GM21737 (cell line): ENCODE measurements around the gene PPP3CA.
"Not testable (repeated sequence)": the region's sequence is repeated elsewhere in the genome, so short reads cannot be mapped to it uniquely, and the experiment has no call there.

Experiments
- ATAC-seq: cut with Tn5 transposase; IDR thresholded peaks from one replicate; pipeline ENCODE4 v1.9.1; 2021; ENCODE audit warnings: mild to moderate bottlenecking, moderate library complexity; ENCODE audit not compliant: unreplicated experiment

The PPP3CA gene

GRCh38 chr4:101148551-101148950 is 198.8 kb downstream of the PPP3CA start:
- no peak for ATAC-seq

- ATAC-seq, result no peak
Measured at GRCh38 chr4:101147283-101147682, 200.0 kb downstream of the PPP3CA start.

- ATAC-seq, result no peak
Measured at GRCh38 chr4:101145021-101145420, 202.3 kb downstream of the PPP3CA start.

GRCh38 chr4:101142259-101142658 is 205.1 kb downstream of the PPP3CA start:
- ATAC-seq, result no peak

- no peak for ATAC-seq
Measured at GRCh38 chr4:101141855-101142254, 205.5 kb downstream of the PPP3CA start.

GRCh38 chr4:101141230-101141629 is 206.1 kb downstream of the PPP3CA start:
- ATAC-seq, result no peak

- ATAC-seq, result no peak
Measured at GRCh38 chr4:101140228-101140627, 207.1 kb downstream of the PPP3CA start.

- ATAC-seq, result no peak
Measured at GRCh38 chr4:101136373-101137370, 210.7 kb downstream of the PPP3CA start.

- peak; percentile 64 for ATAC-seq
Measured at GRCh38 chr4:101135371-101136010, 211.8 kb downstream of the PPP3CA start.

- not testable (repeated sequence) for ATAC-seq
Measured at GRCh38 chr4:101131058-101131457, 216.3 kb downstream of the PPP3CA start.

- ATAC-seq, result not testable (repeated sequence)
Measured at GRCh38 chr4:101128898-101129297, 218.4 kb downstream of the PPP3CA start.

- no peak for ATAC-seq
Measured at GRCh38 chr4:101128473-101128872, 218.9 kb downstream of the PPP3CA start.

- no peak for ATAC-seq
Measured at GRCh38 chr4:101127176-101127790, 220.0 kb downstream of the PPP3CA start.

- ATAC-seq, result no peak
Measured at GRCh38 chr4:101126059-101126458, 221.3 kb downstream of the PPP3CA start.

- no peak for ATAC-seq
Measured at GRCh38 chr4:101125045-101125942, 222.0 kb downstream of the PPP3CA start.

GRCh38 chr4:101123231-101123630 is 224.1 kb downstream of the PPP3CA start:
- no peak for ATAC-seq

GRCh38 chr4:101122019-101122418 is 225.3 kb downstream of the PPP3CA start:
- ATAC-seq, result no peak

- ATAC-seq, result no peak
Measured at GRCh38 chr4:101119141-101119540, 228.2 kb downstream of the PPP3CA start.

- no peak for ATAC-seq
Measured at GRCh38 chr4:101118617-101119016, 228.7 kb downstream of the PPP3CA start.

- no peak for ATAC-seq
Measured at GRCh38 chr4:101115887-101116286, 231.4 kb downstream of the PPP3CA start.
